ENCODE data around the gene GET4.

The GET4 gene

GRCh38 chr7:915291-916218, 39.2 kb downstream of the GET4 start:
- Mint-ChIP-seq H3K9me3 (no peaks in the 10 kb centered on the region), H3K4me1 (peaks cover 19% of the 10 kb centered on the region), H3K36me3 (ENCODE audit: insufficient read depth) (peaks cover 20% of the 10 kb centered on the region), H3K27ac (ENCODE audit: low read depth) (peak overlapping the region; percentile 83), H3K4me3 (no peak overlapping the region), H3K27me3 (no peaks in the 10 kb centered on the region)
- DNase-seq (ENCODE audit: low spot score in 2 of 2), result no peak
- ATAC-seq (replicated peaks; ENCODE audit: extremely low read depth, poor library complexity, severe bottlenecking), result no peak

DNA sequence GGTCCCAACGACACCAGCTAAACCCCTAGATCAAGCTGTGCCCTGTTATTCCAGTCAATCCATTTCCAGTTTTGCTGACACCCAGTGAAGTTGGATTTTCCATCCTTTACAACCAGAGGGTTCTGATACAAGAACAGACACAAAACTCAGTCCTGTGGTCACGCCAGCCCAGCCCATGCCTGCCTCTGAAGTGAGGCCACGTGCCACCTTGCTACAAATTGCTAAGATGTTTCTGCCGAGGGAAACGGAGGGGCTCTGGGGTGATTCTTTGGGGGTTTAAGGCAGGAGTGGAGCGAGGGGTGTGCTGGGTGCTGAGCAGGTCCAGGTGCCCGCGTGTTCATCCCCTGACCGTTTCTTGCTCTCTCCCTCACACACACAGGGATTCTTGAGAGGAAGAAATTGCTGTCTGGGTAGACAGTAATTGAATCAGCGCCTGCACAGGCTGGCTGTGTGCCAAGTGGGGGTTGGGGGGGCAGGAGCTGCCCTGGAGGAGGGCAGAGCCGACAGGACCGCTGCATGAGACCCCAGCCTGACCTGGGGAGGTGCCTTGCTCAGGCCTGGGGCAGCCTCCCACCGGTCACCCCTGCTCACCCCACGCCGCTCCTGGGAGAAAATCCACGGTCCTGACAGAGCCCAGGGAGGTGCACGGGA, 40.1 kb downstream of the GET4 start:
- Mint-ChIP-seq H3K27ac (ENCODE audit: low read depth) (peak overlapping the region; percentile 83), H3K36me3 (ENCODE audit: insufficient read depth) (peaks cover 23% of the 10 kb centered on the region), H3K4me1 (peaks cover 27% of the 10 kb centered on the region), H3K9me3 (no peaks in the 10 kb centered on the region), H3K4me3 (no peak overlapping the region), H3K27me3 (no peaks in the 10 kb centered on the region)
- DNase-seq (ENCODE audit: low spot score in 2 of 2) (no peak), ATAC-seq (replicated peaks; ENCODE audit: extremely low read depth, poor library complexity, severe bottlenecking) (no peak)

DNA sequence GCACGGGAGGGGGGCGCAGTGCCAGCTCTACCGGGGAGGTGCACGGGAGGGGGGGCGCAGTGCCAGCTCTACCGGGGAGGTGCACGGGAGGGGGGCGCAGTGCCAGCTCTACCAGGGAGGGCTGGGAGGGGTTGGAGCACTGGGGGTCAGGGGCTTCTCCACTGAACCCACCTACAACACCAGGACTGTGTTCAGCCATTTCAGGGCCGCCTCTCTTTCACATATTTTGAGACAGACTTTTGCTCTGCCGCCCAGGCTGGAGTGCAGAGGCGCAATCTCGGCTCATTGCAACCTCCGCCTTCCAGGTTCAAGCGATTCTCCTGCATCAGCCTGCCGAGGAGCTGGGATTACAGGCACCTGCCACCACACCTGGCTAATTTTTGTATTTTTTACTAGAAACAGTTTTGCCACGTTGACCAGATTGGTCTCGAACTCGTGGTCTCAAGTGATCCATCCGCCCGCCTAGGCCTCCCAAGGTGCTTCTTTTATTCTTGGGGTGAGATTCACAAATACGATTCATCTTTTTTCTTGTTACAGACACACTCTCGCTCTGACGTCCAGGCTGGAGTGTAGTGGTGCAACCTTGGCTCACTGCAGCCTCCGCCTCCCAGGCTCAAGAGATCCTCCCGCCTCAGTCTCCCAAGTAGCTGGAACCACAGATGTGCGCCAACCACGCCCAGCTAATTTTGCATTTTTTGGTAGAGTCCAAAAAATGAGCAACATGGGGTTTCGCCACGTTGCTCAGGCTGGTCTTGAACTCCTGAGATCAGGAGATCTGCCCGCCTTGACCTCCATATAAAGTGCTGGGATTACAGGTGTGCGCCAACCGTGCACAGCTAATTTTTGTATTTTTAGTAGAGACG, 41.1 kb downstream of the GET4 start:
- Mint-ChIP-seq H3K4me1 (peaks cover 32% of the 10 kb centered on the region), H3K36me3 (ENCODE audit: insufficient read depth) (peaks cover 21% of the 10 kb centered on the region), H3K4me3 (no peak overlapping the region), H3K9me3 (no peaks in the 10 kb centered on the region), H3K27me3 (no peaks in the 10 kb centered on the region), H3K27ac (ENCODE audit: low read depth) (no peak overlapping the region)
- DNase-seq (ENCODE audit: low spot score in 2 of 2) (no peak), ATAC-seq (replicated peaks; ENCODE audit: extremely low read depth, poor library complexity, severe bottlenecking) (no peak)

GRCh38 chr7:918118-918425, 41.7 kb downstream of the GET4 start:
- H3K36me3 Mint-ChIP-seq (ENCODE audit: insufficient read depth), result peaks cover 20% of the 10 kb centered on the region
- DNase-seq (ENCODE audit: low spot score in 2 of 2) (no peak), ATAC-seq (replicated peaks; ENCODE audit: extremely low read depth, poor library complexity, severe bottlenecking) (no peak)
- no peaks in the 10 kb centered on the region for H3K9me3 Mint-ChIP-seq
- no peak overlapping the region for H3K27ac Mint-ChIP-seq (ENCODE audit: low read depth)
- no peak overlapping the region for H3K4me3 Mint-ChIP-seq
- no peaks in the 10 kb centered on the region for H3K27me3 Mint-ChIP-seq
- H3K4me1 Mint-ChIP-seq, result peaks cover 38% of the 10 kb centered on the region

DNA sequence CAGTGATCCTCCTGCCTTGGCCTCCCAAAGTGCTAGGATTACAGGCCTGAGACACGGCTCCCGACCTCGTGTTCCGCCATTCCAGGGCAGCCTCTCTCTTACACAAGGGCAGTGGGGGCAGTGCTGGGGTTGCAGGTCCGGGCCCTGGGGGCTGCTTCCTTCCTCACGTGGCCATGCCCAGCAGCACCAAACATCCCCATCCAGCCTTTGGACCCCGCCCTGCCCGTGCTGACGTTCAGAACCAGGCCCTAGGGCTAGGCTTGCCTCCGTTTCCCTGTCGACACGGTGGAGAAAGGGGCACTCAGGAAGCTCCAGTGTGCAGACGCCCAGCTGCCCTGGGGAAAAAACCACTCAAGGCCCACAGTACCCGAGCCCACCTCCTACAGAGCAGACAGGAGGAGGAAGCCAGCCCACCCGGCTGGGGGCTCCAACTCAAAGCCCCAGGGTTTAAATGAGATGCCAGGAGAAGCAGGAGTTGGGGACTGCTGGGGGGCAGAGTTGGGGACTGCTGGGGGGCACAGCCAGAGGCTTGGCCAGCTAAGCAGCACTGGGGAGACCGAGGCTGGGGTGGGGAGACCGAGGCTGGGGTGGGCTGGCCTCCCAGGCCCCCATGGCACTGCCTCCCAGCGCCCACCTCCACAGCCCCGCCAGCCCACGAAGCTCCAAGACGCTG, 42.2 kb downstream of the GET4 start:
- Mint-ChIP-seq H3K9me3 (no peaks in the 10 kb centered on the region), H3K36me3 (ENCODE audit: insufficient read depth) (peaks cover 24% of the 10 kb centered on the region), H3K4me1 (peaks cover 43% of the 10 kb centered on the region), H3K27ac (ENCODE audit: low read depth) (no peak overlapping the region), H3K4me3 (no peak overlapping the region), H3K27me3 (no peaks in the 10 kb centered on the region)
- no peak for DNase-seq (ENCODE audit: low spot score in 2 of 2)
- ATAC-seq (replicated peaks; ENCODE audit: extremely low read depth, poor library complexity, severe bottlenecking), result no peak

- no peak for DNase-seq (ENCODE audit: low spot score in 2 of 2)
- no peak for ATAC-seq (replicated peaks; ENCODE audit: extremely low read depth, poor library complexity, severe bottlenecking)
- H3K4me3 Mint-ChIP-seq, result no peak overlapping the region
- no peaks in the 10 kb centered on the region for H3K9me3 Mint-ChIP-seq
- no peaks in the 10 kb centered on the region for H3K27me3 Mint-ChIP-seq
- H3K27ac Mint-ChIP-seq (ENCODE audit: low read depth), result no peak overlapping the region
- peaks cover 43% of the 10 kb centered on the region for H3K4me1 Mint-ChIP-seq
- peaks cover 25% of the 10 kb centered on the region for H3K36me3 Mint-ChIP-seq (ENCODE audit: insufficient read depth)
These were observed 42.7 kb downstream of the GET4 start for GRCh38 chr7:919114-919442.

DNA sequence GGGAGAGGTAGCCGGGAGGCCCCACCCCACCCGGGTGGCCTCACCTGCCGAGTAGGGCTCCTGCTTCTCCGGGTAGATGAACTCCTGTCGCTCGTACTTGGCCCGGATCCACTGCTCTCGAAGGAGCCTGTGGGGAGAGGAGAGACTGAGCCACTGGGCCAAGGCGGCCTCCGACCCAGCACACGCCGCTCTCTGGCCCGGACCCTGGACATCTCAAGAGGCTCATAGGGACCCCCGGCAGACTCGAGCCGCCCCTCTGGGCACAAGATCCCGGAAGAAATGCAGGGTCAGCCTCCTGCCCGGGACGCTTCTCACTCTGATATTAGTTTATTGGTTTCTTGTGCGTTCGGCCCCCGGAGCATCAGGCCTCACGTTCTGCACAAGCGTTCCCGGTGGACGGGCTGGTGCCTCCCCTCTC, 43.6 kb downstream of the GET4 start:
- H3K4me1 Mint-ChIP-seq, result peaks cover 49% of the 10 kb centered on the region

DNA sequence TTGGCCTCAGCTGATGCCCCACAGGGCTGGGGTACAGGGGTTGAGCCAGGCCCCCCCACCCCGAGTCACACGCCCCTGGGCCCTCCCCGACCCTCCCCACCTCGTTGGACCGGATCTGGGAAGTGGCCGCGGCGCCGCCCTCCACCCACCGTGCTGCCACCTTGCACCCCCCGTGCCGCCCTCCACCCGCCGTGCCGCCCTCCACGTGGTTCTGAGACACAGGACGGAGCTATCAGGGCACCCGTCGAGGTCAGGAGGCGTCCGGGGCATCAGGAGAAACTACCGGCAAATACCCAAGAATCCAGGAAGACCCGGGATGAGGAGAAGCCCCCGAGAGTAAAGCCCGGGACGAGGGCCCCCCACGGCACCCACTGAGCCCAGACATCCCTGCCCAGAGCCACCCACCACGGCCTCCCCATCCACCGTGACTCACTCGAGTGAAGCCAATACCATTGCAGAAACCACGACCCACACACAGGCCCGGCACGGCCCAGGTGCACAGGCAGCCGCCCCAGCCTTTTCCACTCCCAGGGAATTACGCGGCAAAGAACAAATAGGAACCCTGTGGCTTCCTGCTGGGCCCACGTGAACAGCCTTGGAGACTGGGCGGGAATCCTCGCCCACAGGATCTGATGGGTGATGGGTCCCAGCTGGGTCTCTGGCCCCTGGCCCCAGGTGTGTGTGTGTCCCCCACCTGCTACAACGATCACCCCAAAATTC, 44.2 kb downstream of the GET4 start:
- Mint-ChIP-seq H3K4me1 (peaks cover 48% of the 10 kb centered on the region), H3K27ac (ENCODE audit: low read depth) (peak overlapping the region; percentile 97), H3K9me3 (no peaks in the 10 kb centered on the region), H3K36me3 (ENCODE audit: insufficient read depth) (peaks cover 24% of the 10 kb centered on the region), H3K4me3 (peak overlapping the region; percentile 83), H3K27me3 (no peaks in the 10 kb centered on the region)
- ATAC-seq (replicated peaks; ENCODE audit: extremely low read depth, poor library complexity, severe bottlenecking), result no peak
- DNase-seq (ENCODE audit: low spot score in 2 of 2), result no peak

More for the DNA sequence above, 43.6 kb downstream of the GET4 start:
- Mint-ChIP-seq H3K36me3 (ENCODE audit: insufficient read depth) (peaks cover 23% of the 10 kb centered on the region), H3K4me3 (no peak overlapping the region), H3K9me3 (no peaks in the 10 kb centered on the region), H3K27ac (ENCODE audit: low read depth) (no peak overlapping the region), H3K27me3 (no peaks in the 10 kb centered on the region)
- ATAC-seq (replicated peaks; ENCODE audit: extremely low read depth, poor library complexity, severe bottlenecking) (no peak), DNase-seq (ENCODE audit: low spot score in 2 of 2) (no peak)

GRCh38 chr7:921071-921461, 44.7 kb downstream of the GET4 start:
- Mint-ChIP-seq H3K27me3 (no peaks in the 10 kb centered on the region), H3K9me3 (no peaks in the 10 kb centered on the region), H3K4me3 (peak overlapping the region; percentile 83), H3K36me3 (ENCODE audit: insufficient read depth) (peaks cover 25% of the 10 kb centered on the region), H3K27ac (ENCODE audit: low read depth) (peak overlapping the region; percentile 97), H3K4me1 (peaks cover 46% of the 10 kb centered on the region)
- no peak for DNase-seq (ENCODE audit: low spot score in 2 of 2)
- no peak for ATAC-seq (replicated peaks; ENCODE audit: extremely low read depth, poor library complexity, severe bottlenecking)

GRCh38 chr7:921581-922333, 45.4 kb downstream of the GET4 start:
- Mint-ChIP-seq H3K27ac (ENCODE audit: low read depth) (peak overlapping the region; percentile 97), H3K4me3 (peak overlapping the region; percentile 83), H3K4me1 (peaks cover 41% of the 10 kb centered on the region), H3K36me3 (ENCODE audit: insufficient read depth) (peaks cover 24% of the 10 kb centered on the region), H3K27me3 (no peaks in the 10 kb centered on the region), H3K9me3 (no peaks in the 10 kb centered on the region)
- no peak for ATAC-seq (replicated peaks; ENCODE audit: extremely low read depth, poor library complexity, severe bottlenecking)
- peak in 1 of 2 donors; percentile 9 for DNase-seq (ENCODE audit: low spot score in 2 of 2)

DNA sequence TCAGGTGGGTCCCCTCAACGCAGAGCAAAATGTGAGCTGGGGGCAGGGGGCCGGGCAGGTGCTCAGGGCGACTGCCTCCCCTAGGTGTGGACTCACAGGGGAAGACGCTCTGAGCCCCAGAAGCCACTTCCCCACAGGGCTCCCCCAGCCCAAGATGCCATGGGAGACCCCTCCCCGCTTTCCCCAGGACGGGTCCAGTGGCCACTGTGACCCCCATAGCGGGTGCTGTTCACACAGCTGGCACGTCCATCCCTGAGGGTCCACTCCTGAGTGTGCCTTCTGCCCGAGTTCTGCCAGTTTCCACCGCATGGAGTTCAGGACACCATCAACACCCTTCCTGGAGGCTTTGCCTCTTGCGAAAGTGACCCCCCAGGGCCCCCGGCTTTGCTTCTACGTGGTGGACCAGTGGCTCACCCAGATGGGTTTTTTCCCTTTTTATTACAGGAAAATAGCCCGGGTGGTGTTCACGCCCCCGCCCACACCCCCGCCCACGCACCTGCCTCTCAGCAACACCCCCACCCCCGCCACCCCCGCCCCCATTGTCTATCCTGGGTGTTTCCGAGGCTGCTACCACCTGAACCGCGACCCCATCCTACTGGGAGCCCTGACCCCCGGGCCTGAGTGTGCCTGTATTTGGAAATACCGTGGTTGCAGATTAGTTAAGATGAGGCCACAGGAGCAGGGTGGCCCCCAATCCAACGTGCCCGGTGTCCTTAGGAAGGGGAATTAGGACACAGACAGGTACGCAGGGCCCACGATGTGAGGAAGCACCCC, 46.2 kb downstream of the GET4 start:
- peaks cover 26% of the 10 kb centered on the region for H3K36me3 Mint-ChIP-seq (ENCODE audit: insufficient read depth)
- no peak for ATAC-seq (replicated peaks; ENCODE audit: extremely low read depth, poor library complexity, severe bottlenecking)
- H3K4me1 Mint-ChIP-seq, result peaks cover 48% of the 10 kb centered on the region
- peak overlapping the region; percentile 97 for H3K27ac Mint-ChIP-seq (ENCODE audit: low read depth)
- H3K9me3 Mint-ChIP-seq, result no peaks in the 10 kb centered on the region
- H3K4me3 Mint-ChIP-seq, result peak overlapping the region; percentile 83
- peak in 1 of 2 donors; percentile 21 for DNase-seq (ENCODE audit: low spot score in 2 of 2)
- no peaks in the 10 kb centered on the region for H3K27me3 Mint-ChIP-seq

Measured in central memory CD8-positive, alpha-beta T cell (primary cell).